ENCODE measurements around the gene HOXA13. TPM values are rescaled to one million over a fixed set of nuclear protein-coding genes. Genes with fewer than 3 reads are reported as not detected.
A peak's percentile ranks its signal among the peaks of the same experiment; 100 is the strongest.

The HOXA13 gene
- total RNA-seq, 1 experiment from 2014 or later = 1.3 TPM

DNA sequence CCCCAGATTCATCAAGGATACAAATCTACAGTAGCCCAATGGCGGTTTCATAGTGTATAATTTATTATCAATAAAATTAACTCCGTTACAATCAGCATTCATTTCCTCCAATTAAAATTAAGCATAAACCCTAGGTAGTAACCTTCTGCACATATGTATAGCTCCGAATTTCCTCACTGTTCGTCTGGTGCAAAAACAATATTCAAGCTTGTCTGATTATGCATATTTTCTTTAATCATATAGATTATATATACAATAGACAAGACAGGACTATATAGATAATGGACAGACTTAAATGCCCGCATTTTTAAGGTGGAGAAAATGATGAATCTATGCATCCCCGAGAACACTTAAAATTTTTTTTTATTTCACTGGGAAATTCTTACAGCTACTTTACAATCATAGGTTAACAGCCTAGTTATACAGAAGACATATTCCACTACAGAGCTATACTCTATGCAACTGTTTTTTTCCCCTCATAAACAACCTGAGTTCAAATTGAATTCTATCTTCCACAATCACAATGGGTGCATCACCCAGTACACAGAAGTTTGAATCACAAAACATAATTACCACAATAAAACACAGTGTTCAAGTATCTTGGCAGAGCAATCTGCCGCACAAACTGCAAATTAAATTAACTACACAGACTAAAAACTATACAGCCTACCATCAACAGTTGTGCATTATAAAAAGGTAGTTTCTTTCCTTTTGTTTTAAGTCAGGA, 37.2 kb downstream of the HOXA13 start:
- no peaks in the 10 kb centered on the region for H3K4me1 Mint-ChIP-seq (ENCODE audit: low read depth, unreplicated experiment)
- TF ChIP-seq, protein P1, sequence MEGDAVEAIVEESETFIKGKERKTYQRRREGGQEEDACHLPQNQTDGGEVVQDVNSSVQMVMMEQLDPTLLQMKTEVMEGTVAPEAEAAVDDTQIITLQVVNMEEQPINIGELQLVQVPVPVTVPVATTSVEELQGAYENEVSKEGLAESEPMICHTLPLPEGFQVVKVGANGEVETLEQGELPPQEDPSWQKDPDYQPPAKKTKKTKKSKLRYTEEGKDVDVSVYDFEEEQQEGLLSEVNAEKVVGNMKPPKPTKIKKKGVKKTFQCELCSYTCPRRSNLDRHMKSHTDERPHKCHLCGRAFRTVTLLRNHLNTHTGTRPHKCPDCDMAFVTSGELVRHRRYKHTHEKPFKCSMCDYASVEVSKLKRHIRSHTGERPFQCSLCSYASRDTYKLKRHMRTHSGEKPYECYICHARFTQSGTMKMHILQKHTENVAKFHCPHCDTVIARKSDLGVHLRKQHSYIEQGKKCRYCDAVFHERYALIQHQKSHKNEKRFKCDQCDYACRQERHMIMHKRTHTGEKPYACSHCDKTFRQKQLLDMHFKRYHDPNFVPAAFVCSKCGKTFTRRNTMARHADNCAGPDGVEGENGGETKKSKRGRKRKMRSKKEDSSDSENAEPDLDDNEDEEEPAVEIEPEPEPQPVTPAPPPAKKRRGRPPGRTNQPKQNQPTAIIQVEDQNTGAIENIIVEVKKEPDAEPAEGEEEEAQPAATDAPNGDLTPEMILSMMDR (IDR thresholded peaks at IDR 0.05; ENCODE audit: unreplicated experiment) = no peak
- no TSS peak for BruUV-seq (replicated peaks)
- DNase-seq = no peak
- intact Hi-C loops (cut with micrococcal nuclease; ENCODE audit: unreplicated experiment) = loop anchor here (5.0 kb wide), 1 partner anchor 980 kb away; no protein-coding TSS in a partner anchor
- no peak overlapping the region for H3K4me3 Mint-ChIP-seq (ENCODE audit: low read depth, unreplicated experiment)
- CTCF ChIA-PET = interaction anchor here (0.9 to 2.4 kb wide), 4 partner anchors 15 to 787 kb away, joined by 3 to 31 read pairs (median 3); no protein-coding TSS in a partner anchor
- no peaks in the 10 kb centered on the region for H3K27me3 Mint-ChIP-seq (ENCODE audit: unreplicated experiment)
- H3K9me3 Mint-ChIP-seq (ENCODE audit: low read depth, unreplicated experiment) = no peaks in the 10 kb centered on the region
- H3K36me3 Mint-ChIP-seq (ENCODE audit: insufficient read depth, unreplicated experiment) = peaks cover 7% of the 10 kb centered on the region
- H3K27ac Mint-ChIP-seq (ENCODE audit: unreplicated experiment) = no peak overlapping the region

DNA sequence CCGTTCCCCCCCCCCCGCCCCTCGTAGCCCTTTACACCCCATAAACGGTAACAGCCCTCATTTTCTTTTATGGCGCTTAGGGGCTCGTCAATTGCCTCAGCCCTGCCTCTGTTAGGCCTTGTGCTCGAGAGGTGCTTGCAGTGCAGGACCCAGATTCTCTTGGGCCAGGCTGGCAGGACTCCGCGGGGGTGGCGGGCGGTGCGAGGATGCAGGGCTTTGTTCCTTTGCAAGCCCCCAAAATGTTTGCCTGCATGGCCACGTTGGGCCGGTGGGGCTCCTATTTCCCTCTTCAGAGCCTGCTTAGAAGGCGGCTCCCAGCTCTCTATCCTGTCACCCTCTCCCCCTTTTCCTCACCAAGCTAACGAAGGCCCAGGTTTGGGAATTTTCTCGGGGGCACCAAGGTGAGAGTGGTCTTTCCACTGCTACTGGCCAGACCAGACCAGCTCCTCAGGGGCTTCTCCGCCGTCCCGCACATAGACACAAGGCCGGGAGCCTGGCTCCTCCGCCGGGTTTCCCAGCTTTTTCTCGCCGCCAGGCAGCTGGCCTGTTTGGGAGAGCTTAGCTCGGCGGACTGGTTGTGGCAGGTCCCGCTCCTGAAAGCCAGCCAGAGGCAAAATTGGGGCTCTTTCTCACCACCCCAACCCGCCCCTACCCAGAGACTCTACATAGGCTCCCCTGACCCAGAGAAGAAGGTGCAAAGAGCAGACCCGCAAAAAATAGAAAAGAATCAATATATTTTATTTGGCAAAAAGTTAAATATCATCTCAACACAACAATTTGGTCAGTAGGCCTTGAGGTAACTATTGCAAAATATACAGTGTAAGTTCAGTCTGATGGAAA, 38.0 kb downstream of the HOXA13 start:
- no peak for DNase-seq
- Mint-ChIP-seq H3K36me3 (ENCODE audit: insufficient read depth, unreplicated experiment) (peaks cover 7% of the 10 kb centered on the region), H3K4me1 (ENCODE audit: low read depth, unreplicated experiment) (no peaks in the 10 kb centered on the region), H3K9me3 (ENCODE audit: low read depth, unreplicated experiment) (no peaks in the 10 kb centered on the region), H3K27ac (ENCODE audit: unreplicated experiment) (no peak overlapping the region), H3K27me3 (ENCODE audit: unreplicated experiment) (no peaks in the 10 kb centered on the region), H3K4me3 (ENCODE audit: low read depth, unreplicated experiment) (no peak overlapping the region)
- intact Hi-C loops (cut with micrococcal nuclease; ENCODE audit: unreplicated experiment) = loop anchor here (1.0 to 5.0 kb wide), 4 partner anchors 476 to 980 kb away; no protein-coding TSS in a partner anchor
- CTCF ChIA-PET = interaction anchor here (0.9 to 2.4 kb wide), 12 partner anchors 9 to 787 kb away, joined by 3 to 31 read pairs (median 6); partner anchors contain the start of gene HOXA3
- BruUV-seq (replicated peaks) = no TSS peak
- TF ChIP-seq, protein P1 (IDR thresholded peaks at IDR 0.05; ENCODE audit: unreplicated experiment) = no peak

DNA sequence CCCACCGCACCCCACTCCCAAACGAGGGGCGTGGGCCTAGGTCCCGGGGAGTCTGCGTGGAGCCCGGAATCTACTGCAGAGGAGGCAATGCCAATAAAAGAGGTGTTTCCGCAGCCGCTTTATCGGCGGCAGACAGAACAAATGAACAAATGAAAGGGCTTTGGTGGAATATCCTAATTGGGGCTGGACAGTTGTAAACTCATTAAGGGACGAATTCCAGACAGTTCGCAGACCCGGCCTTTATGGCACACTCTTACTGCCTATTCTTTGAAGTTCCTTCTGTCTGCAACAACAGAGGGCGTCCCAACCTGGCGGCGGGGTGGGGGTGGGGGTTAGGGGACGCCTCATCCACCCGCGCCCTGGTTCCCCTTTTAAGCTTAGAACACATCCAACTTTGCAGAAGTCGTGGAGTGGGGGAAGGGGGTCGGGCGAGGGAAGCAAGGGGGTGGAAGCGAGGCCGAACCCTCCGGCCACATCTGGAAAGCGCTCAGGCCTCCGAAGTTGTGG, 38.6 kb downstream of the HOXA13 start:
- no peak for DNase-seq
- Mint-ChIP-seq H3K9me3 (ENCODE audit: low read depth, unreplicated experiment) (no peaks in the 10 kb centered on the region), H3K4me3 (ENCODE audit: low read depth, unreplicated experiment) (peak overlapping the region; percentile 76), H3K27ac (ENCODE audit: unreplicated experiment) (no peak overlapping the region), H3K36me3 (ENCODE audit: insufficient read depth, unreplicated experiment) (peaks cover 7% of the 10 kb centered on the region), H3K27me3 (ENCODE audit: unreplicated experiment) (no peaks in the 10 kb centered on the region), H3K4me1 (ENCODE audit: low read depth, unreplicated experiment) (no peaks in the 10 kb centered on the region)
- TF ChIP-seq, protein P1 (IDR thresholded peaks at IDR 0.05; ENCODE audit: unreplicated experiment) = no peak
- intact Hi-C loops (cut with micrococcal nuclease; ENCODE audit: unreplicated experiment) = loop anchor here (1.0 to 5.0 kb wide), 4 partner anchors 475 to 979 kb away; no protein-coding TSS in a partner anchor
- no TSS peak for BruUV-seq (replicated peaks)
- CTCF ChIA-PET = interaction anchor here (0.6 to 2.4 kb wide), 28 partner anchors 9 to 796 kb away, joined by 3 to 34 read pairs (median 5); partner anchors contain the start of genes HOXA3 and SKAP2

DNA sequence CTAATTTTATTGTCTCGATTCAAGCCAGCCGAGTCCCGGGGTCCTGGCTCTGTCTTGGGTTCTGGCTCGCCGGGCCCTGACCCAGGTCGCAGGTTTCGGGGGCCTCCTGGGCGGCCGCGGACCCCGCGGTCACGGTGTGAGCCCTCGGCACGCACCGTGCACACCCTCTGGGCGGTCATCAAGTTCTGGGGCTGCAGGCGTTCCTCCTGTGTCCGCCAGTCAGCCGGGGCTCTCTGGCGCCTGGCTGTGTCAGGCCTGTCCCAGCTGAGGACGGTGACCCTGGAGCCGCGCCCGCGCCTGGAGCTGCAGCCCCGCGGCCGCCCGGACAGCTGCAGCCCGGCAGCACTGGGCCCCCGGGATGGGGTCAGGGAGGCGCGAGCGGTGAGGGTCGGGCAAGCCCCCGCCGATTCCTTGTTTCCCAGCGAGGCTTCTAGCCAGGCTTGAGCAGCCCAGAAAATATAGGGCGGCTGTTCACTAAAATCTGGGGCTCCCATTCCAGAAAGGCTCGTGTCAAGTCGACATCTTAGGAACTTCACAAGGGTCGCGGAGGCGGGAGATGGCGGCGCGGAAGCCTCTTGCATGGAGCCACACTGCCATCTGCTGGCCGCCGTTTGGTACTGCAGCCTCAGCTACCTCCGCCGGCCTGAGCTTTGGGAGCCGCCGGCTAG, 39.2 kb downstream of the HOXA13 start:
- no peaks in the 10 kb centered on the region for H3K4me1 Mint-ChIP-seq (ENCODE audit: low read depth, unreplicated experiment)
- TF ChIP-seq, protein P1 (IDR thresholded peaks at IDR 0.05; ENCODE audit: unreplicated experiment) = peak; percentile 100
- no peak overlapping the region for H3K27ac Mint-ChIP-seq (ENCODE audit: unreplicated experiment)
- H3K4me3 Mint-ChIP-seq (ENCODE audit: low read depth, unreplicated experiment) = peak overlapping the region; percentile 76
- no TSS peak for BruUV-seq (replicated peaks)
- CTCF ChIA-PET = interaction anchor here (0.6 to 2.4 kb wide), 29 partner anchors 8 to 795 kb away, joined by 3 to 34 read pairs (median 5); partner anchors contain the start of genes HOXA3 and SKAP2
- no peaks in the 10 kb centered on the region for H3K9me3 Mint-ChIP-seq (ENCODE audit: low read depth, unreplicated experiment)
- peak; percentile 94 for DNase-seq
- H3K27me3 Mint-ChIP-seq (ENCODE audit: unreplicated experiment) = no peaks in the 10 kb centered on the region
- peaks cover 7% of the 10 kb centered on the region for H3K36me3 Mint-ChIP-seq (ENCODE audit: insufficient read depth, unreplicated experiment)
- intact Hi-C loops (cut with micrococcal nuclease; ENCODE audit: unreplicated experiment) = loop anchor here (1.0 to 5.0 kb wide), 4 partner anchors 474 to 978 kb away; no protein-coding TSS in a partner anchor

Data from Calu3 (cell line).